ENCODE measurements around the gene UAP1L1. TPM values are rescaled to one million over a fixed set of nuclear protein-coding genes. Genes with fewer than 3 reads are reported as not detected.

UAP1L1 gene
- total and polyA plus RNA-seq, 10 donors = 12.5 to 35.9 (median 26.6) TPM

DNA sequence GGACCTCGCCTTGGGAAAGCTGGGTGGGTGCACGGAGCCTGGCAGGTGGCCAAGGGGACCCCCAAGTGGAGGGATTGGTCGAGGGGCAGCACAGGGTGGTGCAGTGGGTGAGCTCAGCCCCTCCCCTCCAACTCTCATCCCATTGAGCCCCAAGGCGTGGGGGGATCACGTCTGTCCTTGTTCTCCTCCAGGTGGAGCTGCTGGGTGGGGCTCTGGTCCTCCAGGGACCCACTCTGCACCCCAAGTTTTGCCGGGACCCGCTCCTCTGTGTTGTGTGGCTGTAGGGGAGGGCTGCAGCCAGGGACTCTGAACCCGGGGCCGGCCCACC is 41.8 kb upstream of the UAP1L1 start:
- Histone ChIP-seq H3K9me3 (no peaks in the 10 kb centered on the region), H3K27me3 (replicated peaks in 1 of 7) (peaks cover 0 to 14% (median 0%) of the 10 kb centered on the region in 7 donors), H3K36me3 (peaks cover 0 to 38% (median 10%) of the 10 kb centered on the region in 6 donors), H3K4me3 (peak overlapping the region in 1 of 8 donors; percentile 86), H3K27ac (peak overlapping the region in 7 of 8 donors; percentile 80 to 94 (median 84)), H3K4me1 (peaks cover 36 to 72% (median 55%) of the 10 kb centered on the region in 6 donors)
- 34 to 37% (median 34%) methylated on average over 9 of the region's 9 CpGs; no CpG with 5 or more reads in 1 of the 5 donors for WGBS, 5 donors
- DNase-seq = no peak
- intact Hi-C loops (cut with DNase I; ENCODE audit: low total_unique reads) = loop anchor here (5.0 to 10.0 kb wide), 2 partner anchors 91 to 248 kb away; partner anchors contain the start of genes C8G and FBXW5
- TF ChIP-seq, protein P1, sequence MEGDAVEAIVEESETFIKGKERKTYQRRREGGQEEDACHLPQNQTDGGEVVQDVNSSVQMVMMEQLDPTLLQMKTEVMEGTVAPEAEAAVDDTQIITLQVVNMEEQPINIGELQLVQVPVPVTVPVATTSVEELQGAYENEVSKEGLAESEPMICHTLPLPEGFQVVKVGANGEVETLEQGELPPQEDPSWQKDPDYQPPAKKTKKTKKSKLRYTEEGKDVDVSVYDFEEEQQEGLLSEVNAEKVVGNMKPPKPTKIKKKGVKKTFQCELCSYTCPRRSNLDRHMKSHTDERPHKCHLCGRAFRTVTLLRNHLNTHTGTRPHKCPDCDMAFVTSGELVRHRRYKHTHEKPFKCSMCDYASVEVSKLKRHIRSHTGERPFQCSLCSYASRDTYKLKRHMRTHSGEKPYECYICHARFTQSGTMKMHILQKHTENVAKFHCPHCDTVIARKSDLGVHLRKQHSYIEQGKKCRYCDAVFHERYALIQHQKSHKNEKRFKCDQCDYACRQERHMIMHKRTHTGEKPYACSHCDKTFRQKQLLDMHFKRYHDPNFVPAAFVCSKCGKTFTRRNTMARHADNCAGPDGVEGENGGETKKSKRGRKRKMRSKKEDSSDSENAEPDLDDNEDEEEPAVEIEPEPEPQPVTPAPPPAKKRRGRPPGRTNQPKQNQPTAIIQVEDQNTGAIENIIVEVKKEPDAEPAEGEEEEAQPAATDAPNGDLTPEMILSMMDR (IDR thresholded peaks at IDR 0.05 in 8 of 11, conservative IDR thresholded peaks at IDR 0.05 in 3 of 11) = peak in 7 of 11 experiments; percentile 1 to 71 (median 46)
- TF ChIP-seq POLR2AphosphoS5 (IDR thresholded peaks at IDR 0.05) (peak in 2 of 3 donors; percentile 4 to 57), POLR2A (IDR thresholded peaks at IDR 0.05) (no peak)

DNA sequence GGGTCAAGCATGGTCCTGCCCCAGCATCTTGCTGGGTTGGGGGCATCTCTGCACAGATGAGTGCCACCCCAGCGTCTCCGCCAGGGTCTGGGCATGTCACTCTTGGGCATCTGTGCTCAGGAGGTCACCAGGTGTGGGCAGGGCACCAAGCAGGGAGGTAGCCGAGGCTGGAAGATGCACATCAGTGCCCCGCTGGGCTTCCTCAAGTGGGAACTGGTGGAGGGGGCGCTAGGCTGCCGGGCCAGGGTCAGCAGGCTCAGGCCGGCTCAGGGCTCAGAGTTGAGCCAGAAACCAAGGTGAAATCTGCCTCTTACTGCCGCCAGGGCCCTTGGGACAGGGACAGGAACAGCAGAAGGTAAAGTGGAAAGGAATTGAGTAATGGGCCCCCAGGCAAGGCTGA is 41.4 kb upstream of the UAP1L1 start:
- no peaks in the 10 kb centered on the region for H3K9me3 ChIP-seq
- peak overlapping the region in 2 of 8 donors; percentile 93 to 94 for H3K27ac ChIP-seq
- 55 to 89% (median 81%) methylated on average over 5 to 8 of the region's 8 CpGs for WGBS, 5 donors
- TF ChIP-seq, protein P1 (IDR thresholded peaks at IDR 0.05 in 8 of 11, conservative IDR thresholded peaks at IDR 0.05 in 3 of 11) = no peak
- peak in 1 of 3 donors; percentile 28 for TF ChIP-seq POLR2AphosphoS5 (IDR thresholded peaks at IDR 0.05)
- H3K36me3 ChIP-seq = peaks cover 0 to 42% (median 10%) of the 10 kb centered on the region in 6 donors
- peaks cover 0 to 18% (median 0%) of the 10 kb centered on the region in 7 donors for H3K27me3 ChIP-seq (replicated peaks in 1 of 7)
- intact Hi-C loops (cut with DNase I; ENCODE audit: low total_unique reads) = loop anchor here (5.0 to 10.0 kb wide), 2 partner anchors 91 to 249 kb away; partner anchors contain the start of genes C8G and FBXW5
- DNase-seq = no peak
- H3K4me3 ChIP-seq = no peak overlapping the region
- H3K4me1 ChIP-seq = peaks cover 31 to 72% (median 53%) of the 10 kb centered on the region in 6 donors

DNA sequence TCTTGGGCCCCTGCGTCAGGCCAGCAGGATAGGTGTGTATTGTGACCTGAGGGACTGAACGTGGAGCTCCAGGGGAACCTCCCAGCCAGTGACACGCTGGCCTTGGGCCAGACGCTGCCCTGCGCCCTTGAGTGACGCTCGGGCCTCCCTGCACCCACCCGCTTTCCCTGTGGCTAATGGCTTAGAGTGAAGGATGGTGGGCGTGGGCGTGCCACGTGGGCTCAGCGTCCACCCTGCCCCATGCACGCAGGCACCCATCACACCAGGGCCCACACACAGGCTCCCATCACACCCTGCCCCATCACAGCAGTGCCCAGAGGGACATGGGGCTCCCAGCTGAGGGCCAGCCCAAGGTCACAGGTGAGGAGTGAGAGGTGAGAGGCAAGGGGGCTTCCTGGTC is 40.3 kb upstream of the UAP1L1 start:
- Histone ChIP-seq H3K4me3 (no peak overlapping the region), H3K27ac (no peak overlapping the region), H3K4me1 (peaks cover 27 to 72% (median 49%) of the 10 kb centered on the region in 6 donors), H3K27me3 (replicated peaks in 1 of 7) (peaks cover 0 to 29% (median 0%) of the 10 kb centered on the region in 7 donors), H3K36me3 (peaks cover 0 to 42% (median 10%) of the 10 kb centered on the region in 6 donors), H3K9me3 (no peaks in the 10 kb centered on the region)
- no peak for DNase-seq
- 58 to 82% (median 69%) methylated on average over 4 to 13 of the region's 13 CpGs for WGBS, 5 donors
- TF ChIP-seq, protein P1 (IDR thresholded peaks at IDR 0.05 in 8 of 11, conservative IDR thresholded peaks at IDR 0.05 in 3 of 11) = no peak
- peak in 2 of 3 donors; percentile 50 to 79 for TF ChIP-seq POLR2AphosphoS5 (IDR thresholded peaks at IDR 0.05)
- intact Hi-C loops (cut with DNase I; ENCODE audit: low total_unique reads) = loop anchor here (5.0 to 10.0 kb wide), 2 partner anchors 92 to 250 kb away; partner anchors contain the start of genes C8G and FBXW5

DNA sequence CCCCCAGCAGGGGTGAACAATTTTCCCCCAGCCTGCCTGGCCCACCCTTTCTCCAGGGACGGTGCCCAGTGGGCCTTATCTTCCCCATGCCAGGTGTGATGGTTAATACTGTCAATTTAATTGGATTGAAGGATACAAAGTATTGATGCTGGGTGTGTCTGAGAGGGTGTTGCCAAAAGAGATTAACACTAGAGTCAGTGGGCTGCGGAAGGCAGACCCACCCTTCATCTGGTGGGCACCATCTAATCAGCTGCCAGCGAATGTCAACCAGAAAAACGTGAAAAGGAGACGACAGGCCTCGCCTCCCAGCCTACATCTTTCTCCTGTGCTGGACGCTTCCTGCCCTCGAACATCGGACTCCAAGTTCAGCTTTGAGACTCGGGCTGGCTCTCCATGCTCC is 39.8 kb upstream of the UAP1L1 start:
- H3K4me1 ChIP-seq = peaks cover 22 to 72% (median 47%) of the 10 kb centered on the region in 6 donors
- TF ChIP-seq, protein P1 (IDR thresholded peaks at IDR 0.05 in 8 of 11, conservative IDR thresholded peaks at IDR 0.05 in 3 of 11) = no peak
- TF ChIP-seq POLR2A (IDR thresholded peaks at IDR 0.05) (no peak), POLR2AphosphoS5 (IDR thresholded peaks at IDR 0.05) (no peak)
- intact Hi-C loops (cut with DNase I; ENCODE audit: low total_unique reads) = loop anchor here (5.0 to 10.0 kb wide), 2 partner anchors 93 to 250 kb away; partner anchors contain the start of genes C8G and FBXW5
- no peak overlapping the region for H3K4me3 ChIP-seq
- no peaks in the 10 kb centered on the region for H3K9me3 ChIP-seq
- peaks cover 0 to 42% (median 10%) of the 10 kb centered on the region in 6 donors for H3K36me3 ChIP-seq
- peaks cover 0 to 32% (median 0%) of the 10 kb centered on the region in 7 donors for H3K27me3 ChIP-seq (replicated peaks in 1 of 7)
- no peak overlapping the region for H3K27ac ChIP-seq
- no peak for DNase-seq
- 84 to 93% (median 89%) methylated on average over 10 of the region's 10 CpGs for WGBS, 5 donors

Measured in spleen (tissue), 11 donors.